ENCODE results near the gene MATK. TPM values are rescaled to one million over a fixed set of nuclear protein-coding genes. Genes with fewer than 3 reads are reported as not detected.

MATK gene
- polyA plus RNA-seq, 1 donor from 2014 or later, result 2.6 TPM

GRCh38 chr19:3750211-3750610, 36.0 kb downstream of the MATK start:
- TF ChIP-seq EZH2 (IDR thresholded peaks at IDR 0.05; ENCODE audit: borderline replicate concordance, insufficient read depth, low read length, poor library complexity, severe bottlenecking) (no peak), CTCF (IDR thresholded peaks at IDR 0.05; ENCODE audit: poor library complexity, severe bottlenecking) (no peak), EP300 (conservative IDR thresholded peaks at IDR 0.05; ENCODE audit: poor library complexity, severe bottlenecking) (no peak), RAD21 (conservative IDR thresholded peaks at IDR 0.05) (no peak), MXI1 (conservative IDR thresholded peaks at IDR 0.05; ENCODE audit: poor library complexity, severe bottlenecking) (no peak), POLR2AphosphoS5 (IDR thresholded peaks at IDR 0.05) (no peak), SMC3 (conservative IDR thresholded peaks at IDR 0.05; ENCODE audit: poor library complexity) (no peak), REST (IDR thresholded peaks at IDR 0.05; ENCODE audit: borderline replicate concordance) (no peak)
- H3K9me3 ChIP-seq (ENCODE audit: low read length), result no peaks in the 10 kb centered on the region
- H3K9me2 ChIP-seq (ENCODE audit: insufficient read depth, low read length), result no peaks in the 10 kb centered on the region
- H3F3A ChIP-seq (ENCODE audit: insufficient read depth, low read length, poor library complexity, severe bottlenecking), result no peaks in the 10 kb centered on the region
- no peaks in the 10 kb centered on the region for H3K27me3 ChIP-seq (ENCODE audit: insufficient read depth, low read depth, low read length)
- no peak overlapping the region for H2AFZ ChIP-seq (ENCODE audit: low read depth, low read length)
- H3K4me2 ChIP-seq (ENCODE audit: low read length), result no peak overlapping the region
- H3K36me3 ChIP-seq (ENCODE audit: insufficient read depth, low read length), result no peaks in the 10 kb centered on the region
- H4K20me1 ChIP-seq (ENCODE audit: insufficient read depth), result no peaks in the 10 kb centered on the region
- no peak overlapping the region for H3K4me3 ChIP-seq (ENCODE audit: low read length)
- H3K9ac ChIP-seq (ENCODE audit: low read length), result no peak overlapping the region
- no peaks in the 10 kb centered on the region for H3K79me2 ChIP-seq (replicated peaks; ENCODE audit: insufficient read depth, low read length)
- H3K27ac ChIP-seq (ENCODE audit: low read length), result no peak overlapping the region

- Histone ChIP-seq H3K36me3 (ENCODE audit: insufficient read depth, low read length) (no peaks in the 10 kb centered on the region), H2AFZ (ENCODE audit: low read depth, low read length) (no peak overlapping the region), H3F3A (ENCODE audit: insufficient read depth, low read length, poor library complexity, severe bottlenecking) (no peaks in the 10 kb centered on the region), H3K4me3 (ENCODE audit: low read length) (no peak overlapping the region), H3K27ac (ENCODE audit: low read length) (no peak overlapping the region), H3K4me2 (ENCODE audit: low read length) (no peak overlapping the region), H3K79me2 (replicated peaks; ENCODE audit: insufficient read depth, low read length) (no peaks in the 10 kb centered on the region), H3K9me2 (ENCODE audit: insufficient read depth, low read length) (no peaks in the 10 kb centered on the region), H3K9me3 (ENCODE audit: low read length) (no peaks in the 10 kb centered on the region), H4K20me1 (ENCODE audit: insufficient read depth) (no peaks in the 10 kb centered on the region), H3K27me3 (ENCODE audit: insufficient read depth, low read depth, low read length) (no peaks in the 10 kb centered on the region), H3K9ac (ENCODE audit: low read length) (no peak overlapping the region)
- TF ChIP-seq CTCF (IDR thresholded peaks at IDR 0.05; ENCODE audit: poor library complexity, severe bottlenecking), result no peak
- no peak for TF ChIP-seq SMC3 (conservative IDR thresholded peaks at IDR 0.05; ENCODE audit: poor library complexity)
- TF ChIP-seq RAD21 (conservative IDR thresholded peaks at IDR 0.05), result no peak
- TF ChIP-seq MXI1 (conservative IDR thresholded peaks at IDR 0.05; ENCODE audit: poor library complexity, severe bottlenecking), result no peak
- TF ChIP-seq POLR2AphosphoS5 (IDR thresholded peaks at IDR 0.05), result no peak
Measured at GRCh38 chr19:3748965-3749364, 37.2 kb downstream of the MATK start.

All from neural cell (in vitro differentiated cells).